GM19239 (cell line): ENCODE measurements around the gene ADGRA1.
"Not testable (repeated sequence)": the region's sequence is repeated elsewhere in the genome, so short reads cannot be mapped to it uniquely, and the experiment has no call there.

Experiments
- DNase-seq: peaks from one replicate; pipeline ENCODE4 v3.0.0; 2011; ENCODE audit warnings: low spot score; ENCODE audit not compliant: insufficient read length
- FAIRE-seq: peaks from 2 replicates; lab custom pipeline; 2011; peaks lifted over from hg19 to GRCh38; lab: Jason Lieb, UNC

The ADGRA1 gene

DNA sequence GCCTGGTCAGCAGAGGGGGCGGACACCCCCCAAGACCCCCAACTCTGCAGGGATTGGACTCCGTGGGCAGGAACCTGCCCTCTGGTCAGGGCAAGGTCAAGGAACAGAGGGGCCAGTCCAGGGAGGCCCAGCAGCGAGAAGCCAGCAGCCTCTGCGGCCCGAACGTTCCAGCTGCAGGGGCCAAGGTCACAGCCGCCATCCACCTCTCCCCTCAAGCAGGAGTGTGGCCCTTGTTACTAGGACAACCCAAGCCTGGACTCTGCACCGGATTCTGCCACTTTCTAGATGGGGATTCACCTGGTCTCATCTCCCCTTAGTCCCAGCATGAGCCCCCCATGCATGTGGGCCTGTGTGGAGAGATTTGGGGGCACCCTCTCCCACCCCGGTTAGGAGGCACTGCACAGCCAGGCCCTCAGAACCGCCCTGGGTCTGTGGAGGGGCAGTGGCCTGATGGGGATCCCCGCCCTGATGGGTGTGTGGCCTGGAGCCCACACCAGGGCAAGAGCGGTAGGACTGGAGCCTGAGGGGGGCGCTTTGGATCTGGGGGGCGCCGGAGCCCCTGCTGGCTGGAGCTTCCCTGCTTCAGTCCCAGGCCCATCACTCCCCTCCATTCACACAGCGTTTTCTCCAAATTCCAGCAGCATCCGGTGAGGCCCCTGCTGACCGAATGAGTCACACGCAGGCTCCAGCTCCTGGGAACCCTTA lies 18.1 kb downstream of the ADGRA1 start:
- FAIRE-seq = no peak
- no peak for DNase-seq

- FAIRE-seq = no peak
- no peak for DNase-seq
Measured at GRCh38 chr10:133106516-133106915, 18.8 kb downstream of the ADGRA1 start.

- DNase-seq (no peak), FAIRE-seq (no peak)
Measured at GRCh38 chr10:133107442-133107841, 19.7 kb downstream of the ADGRA1 start.

DNA sequence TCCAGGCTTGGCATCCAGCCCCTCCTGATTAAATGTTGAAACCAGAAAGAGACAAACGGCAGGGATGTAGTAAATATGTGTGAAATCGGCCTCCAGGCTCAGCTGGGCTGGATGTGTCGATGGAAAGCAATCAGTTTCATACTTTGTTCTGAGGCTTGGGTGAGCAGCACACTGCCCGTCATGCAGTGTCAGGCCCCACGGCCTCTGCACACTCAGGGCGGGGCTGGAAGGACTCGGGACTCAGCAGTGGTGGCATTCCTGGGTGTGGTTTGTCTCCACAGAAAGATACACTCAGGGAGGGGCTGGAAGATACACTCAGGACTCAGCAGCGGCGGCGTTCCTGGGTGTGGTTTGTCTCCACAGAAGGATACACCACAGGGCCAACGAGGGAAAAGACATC lies 22.0 kb downstream of the ADGRA1 start:
- DNase-seq (no peak), FAIRE-seq (no peak)

DNA sequence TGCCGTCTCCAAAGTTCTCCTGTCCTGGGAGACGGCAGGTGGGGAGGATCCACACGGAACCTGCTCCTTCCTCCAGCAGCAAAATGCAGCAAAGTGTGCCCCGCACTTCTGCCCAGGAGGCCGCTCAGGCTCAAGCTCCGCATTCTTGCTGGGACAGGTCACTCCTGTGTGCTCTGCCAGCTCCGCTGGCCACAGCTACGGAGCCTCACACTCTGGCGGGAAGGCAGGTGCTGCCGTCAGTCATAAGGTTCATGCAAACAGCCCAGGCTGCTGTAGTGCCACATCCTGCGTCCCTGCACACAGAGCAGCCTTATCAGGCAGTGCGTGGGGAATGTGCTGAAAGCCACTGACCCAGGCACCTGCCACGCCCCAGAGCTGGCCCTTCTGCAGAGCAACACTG lies 22.4 kb downstream of the ADGRA1 start:
- DNase-seq (no peak), FAIRE-seq (no peak)

- no peak for FAIRE-seq
Measured at GRCh38 chr10:133110609-133111275, 23.0 kb downstream of the ADGRA1 start.

DNA sequence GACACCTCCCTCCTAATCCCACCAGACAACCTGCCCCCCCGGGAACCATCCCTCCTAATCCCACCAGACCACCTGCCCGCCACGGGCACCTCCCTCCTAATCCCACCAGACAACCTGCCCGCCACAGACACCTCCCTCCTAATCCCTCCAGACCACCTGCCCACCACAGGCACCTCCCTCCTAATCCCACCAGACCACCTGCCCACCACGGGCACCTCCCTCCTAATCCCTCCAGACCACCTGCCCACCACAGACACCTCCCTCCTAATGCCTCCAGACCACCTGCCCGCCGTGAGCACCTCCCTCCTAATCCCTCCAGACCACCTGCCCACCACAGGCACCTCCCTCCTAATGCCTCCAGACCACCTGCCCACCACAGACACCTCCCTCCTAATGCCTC lies 23.9 kb downstream of the ADGRA1 start:
- not testable (repeated sequence) for DNase-seq, FAIRE-seq

More at GRCh38 chr10:133110609-133111275, 23.0 kb downstream of the ADGRA1 start:
- DNase-seq = no peak

GRCh38 chr10:133113146-133113830 lies 25.6 kb downstream of the ADGRA1 start:
- no peak for FAIRE-seq
- no peak for DNase-seq

- no peak for DNase-seq
- FAIRE-seq = no peak
Measured at GRCh38 chr10:133113847-133114246, 26.1 kb downstream of the ADGRA1 start.

- DNase-seq (no peak), FAIRE-seq (no peak)
Measured at GRCh38 chr10:133114251-133114650, 26.5 kb downstream of the ADGRA1 start.

- no peak for FAIRE-seq
Measured at GRCh38 chr10:133114726-133115452, 27.2 kb downstream of the ADGRA1 start.

DNA sequence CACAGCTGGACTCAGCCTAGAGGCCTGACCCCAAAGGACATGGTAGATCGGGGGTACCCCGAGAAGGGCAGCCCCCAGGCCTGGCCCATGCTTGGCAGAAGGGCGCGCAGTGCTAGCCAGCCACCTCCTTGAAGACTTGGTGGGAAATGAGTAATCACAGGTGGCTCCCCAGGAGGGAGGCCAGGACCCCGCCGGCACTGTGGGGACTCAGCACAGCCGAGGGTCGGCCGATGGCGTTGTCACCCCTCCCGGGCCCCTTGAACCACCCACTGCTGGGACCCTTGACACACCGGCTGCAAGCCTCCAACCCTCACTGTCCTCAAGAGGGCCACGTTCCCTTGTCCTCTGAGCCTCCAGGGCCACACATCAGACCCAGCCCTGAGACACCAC lies 27.7 kb downstream of the ADGRA1 start:
- DNase-seq (no peak), FAIRE-seq (no peak)

More at GRCh38 chr10:133114726-133115452, 27.2 kb downstream of the ADGRA1 start:
- DNase-seq = no peak

- FAIRE-seq (no peak), DNase-seq (no peak)
Measured at GRCh38 chr10:133115976-133116375, 28.3 kb downstream of the ADGRA1 start.

DNA sequence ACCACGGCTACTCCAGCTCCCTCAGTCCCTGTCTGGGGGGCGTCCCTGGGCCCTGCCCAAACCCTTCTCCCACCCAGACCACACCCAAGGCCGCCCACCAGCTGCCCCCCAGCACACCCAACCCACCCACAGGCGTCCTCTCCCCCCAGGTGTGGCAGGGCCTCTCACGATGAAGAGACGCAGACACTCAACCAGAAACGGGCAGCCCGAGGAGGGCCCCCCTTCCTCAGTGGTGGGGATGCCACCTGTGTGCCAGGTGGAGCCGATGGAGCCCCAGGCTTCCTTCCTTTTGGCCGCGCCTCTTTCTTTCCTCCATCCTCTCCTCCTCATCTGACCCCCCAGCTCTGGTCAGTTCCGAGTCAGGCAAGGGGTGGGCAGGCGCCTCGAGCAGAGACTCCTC lies 28.7 kb downstream of the ADGRA1 start:
- DNase-seq (no peak), FAIRE-seq (no peak)

DNA sequence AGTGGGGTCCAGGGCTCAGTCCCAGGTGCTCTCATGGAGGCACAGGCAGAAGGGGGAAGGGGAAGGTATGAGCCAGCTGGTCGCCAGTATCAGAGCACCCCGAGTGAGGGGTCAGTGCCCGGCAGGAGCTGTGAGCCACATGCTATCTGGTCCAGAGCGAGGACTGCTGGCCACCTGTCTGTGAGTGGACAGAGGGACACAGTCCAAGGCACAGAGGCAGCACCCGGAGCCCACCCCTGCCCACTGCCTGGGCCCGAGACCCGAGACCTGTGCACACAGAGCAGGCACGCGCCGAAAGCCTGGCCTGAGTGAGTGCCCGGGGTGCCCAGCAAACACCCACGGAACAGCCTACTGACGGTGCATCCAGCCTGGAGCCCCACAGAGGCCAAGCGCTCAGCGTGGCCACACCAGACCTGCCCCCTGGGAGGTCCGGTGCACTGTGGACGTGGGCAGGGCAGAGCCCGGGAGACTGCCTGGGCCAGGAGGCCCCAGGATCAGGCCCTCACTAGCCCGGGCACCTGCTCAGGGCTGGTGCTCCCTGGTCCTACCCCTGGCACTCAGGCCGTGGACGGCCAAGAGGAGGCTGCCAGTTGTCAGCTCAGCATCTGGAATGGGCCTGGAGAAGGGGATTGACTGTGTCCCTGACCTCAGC lies 29.4 kb downstream of the ADGRA1 start:
- FAIRE-seq (no peak), DNase-seq (no peak)

- FAIRE-seq (no peak), DNase-seq (no peak)
Measured at GRCh38 chr10:133117688-133118071, 30.0 kb downstream of the ADGRA1 start.

DNA sequence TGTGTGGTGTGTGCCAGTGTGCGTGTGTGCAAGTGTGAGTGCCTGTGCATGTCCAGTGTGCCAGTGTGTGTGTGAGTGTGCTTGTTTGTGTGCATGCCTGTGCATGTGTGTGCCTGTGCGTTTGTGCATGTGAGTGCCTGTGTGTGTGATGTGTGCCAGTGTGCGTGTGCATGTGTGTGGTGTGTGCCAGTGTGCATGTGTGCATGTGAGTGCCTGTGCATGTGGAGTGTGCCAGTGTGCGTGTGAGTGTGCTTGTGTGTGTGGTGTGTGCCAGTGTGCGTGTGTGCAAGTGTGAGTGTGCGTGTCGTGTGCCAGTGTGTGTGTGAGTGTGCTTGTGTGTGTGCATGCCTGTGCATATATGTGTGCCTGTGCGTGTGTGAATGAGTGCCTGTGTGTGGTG lies 33.8 kb downstream of the ADGRA1 start:
- DNase-seq (no peak), FAIRE-seq (no peak)

GRCh38 chr10:133122171-133122935 lies 34.6 kb downstream of the ADGRA1 start:
- FAIRE-seq (no peak), DNase-seq (no peak)

- DNase-seq (no peak), FAIRE-seq (no peak)
Measured at GRCh38 chr10:133123050-133123745, 35.5 kb downstream of the ADGRA1 start.
